HCT116 (cell line): ENCODE measurements around the gene TMEM141. TPM values are rescaled to one million over a fixed set of nuclear protein-coding genes. Genes with fewer than 3 reads are reported as not detected.
"Not testable (repeated sequence)": the region's sequence is repeated elsewhere in the genome, so short reads cannot be mapped to it uniquely, and the experiment has no call there.

Experiments used
- ATAC-seq: fragments of 200-7000 bp; cut with Tn5 transposase; 2 replicates; pipeline ENCODE4 v1.9.1; 2020; ENCODE audit warnings: mild to moderate bottlenecking, moderate library complexity
- BruUV-seq: library from RNA; stranded (reverse); fragments of 400-500 nt; replicated peaks from 2 replicates; lab custom pipeline; 2021; lab: Mats Ljungman, UMichigan
- CTCF ChIA-PET: fragments of 300-600 bp; sonication (Branson Sonifier 250); formaldehyde crosslinking; loops from one replicate; lab custom pipeline; 2021; ENCODE audit warnings: antibody characterized with exemption; lab: Charles Lee
- POLR2A ChIA-PET: fragments of 300-600, 350-600 bp; sonication (Branson Sonifier 250); formaldehyde crosslinking; loops from one replicate; lab custom pipeline; 2021; ENCODE audit warnings: antibody characterized with exemption; lab: Charles Lee
- RAD21 ChIA-PET, 2 experiments: fragments of 300-600 bp; sonication (Branson Sonifier 250); formaldehyde crosslinking; loops; one replicate each; lab custom pipeline; 2023; ENCODE audit warnings: low total read pairs in 2 of 2; ENCODE audit not compliant: uncharacterized antibody in 2 of 2, unreplicated experiment in 2 of 2, low non-redundant PET in 1 of 2; lab: Charles Lee
- DNase-seq: peaks from one replicate; pipeline ENCODE4 v3.0.0-alpha.2; 2010; ENCODE audit warnings: low read depth, low spot score
- H2AFZ ChIP-seq: fragments of 200-600 bp; shearing (Covaris generic), sonication (generic); 2 replicates; pipeline ENCODE4 v1.6.1; 2017; ENCODE audit warnings: low read depth, mixed run types, mixed read lengths, antibody characterized with exemption, low read length; ENCODE audit not compliant: poor library complexity, severe bottlenecking
- H3K27ac ChIP-seq: 2 replicates; pipeline ENCODE4 v1.5.1; 2012; ENCODE audit warnings: low read depth, low read length
- H3K27me3 ChIP-seq: fragments of 200-600 bp; sonication (generic); 2 replicates; pipeline ENCODE4 v1.6.1; 2016; ENCODE audit warnings: mixed run types, low read length, mixed read lengths; ENCODE audit not compliant: insufficient read depth
- H3K36me3 ChIP-seq, 2 experiments: fragments of 200-500 bp in 1 of 2; fragments of 200-600 bp in 1 of 2; sonication (Bioruptor generic) in 1 of 2; sonication (generic) in 1 of 2; 2 replicates each; pipeline versions ENCODE4 v1.5.1 to v1.6.1; 2014 to 2016; ENCODE audit warnings: low read length in 2 of 2, inconsistent platforms in 1 of 2, mixed read lengths in 1 of 2, mixed run types in 1 of 2; ENCODE audit not compliant: insufficient read depth in 2 of 2, control insufficient read depth in 1 of 2
- H3K4me1 ChIP-seq, 2 experiments: fragments of 200-600 bp in 1 of 2; sonication (generic) in 1 of 2; 2 replicates each; pipeline versions ENCODE4 v1.5.1 to v1.6.1; 2012 to 2017; ENCODE audit warnings: low read length in 2 of 2, inconsistent platforms in 1 of 2, mild to moderate bottlenecking in 1 of 2, mixed read lengths in 1 of 2, mixed run types in 1 of 2, moderate library complexity in 1 of 2; ENCODE audit not compliant: insufficient read depth in 2 of 2, control insufficient read depth in 1 of 2
- H3K4me2 ChIP-seq: fragments of 200-600 bp; sonication (generic); 2 replicates; pipeline ENCODE4 v1.6.1; 2017; ENCODE audit warnings: mixed run types, low read length, mixed read lengths
- H3K4me3 ChIP-seq, 2 experiments: fragments of 200-600 bp in 1 of 2; sonication (generic) in 1 of 2; replicated peaks in 1 of 2; 2 replicates each; pipeline ENCODE4 v1.5.1; 2011 to 2016; ENCODE audit warnings: low read length in 2 of 2, control low read depth in 1 of 2, low read depth in 1 of 2, mild to moderate bottlenecking in 1 of 2, mixed read lengths in 1 of 2, mixed run types in 1 of 2
- H3K79me2 ChIP-seq: fragments of 200-600 bp; sonication (generic); 2 replicates; pipeline ENCODE4 v1.6.1; 2017; ENCODE audit warnings: mild to moderate bottlenecking, mixed run types, low read length, moderate library complexity, mixed read lengths; ENCODE audit not compliant: insufficient read depth
- H3K9ac ChIP-seq: fragments of 200-600 bp; sonication (generic); 2 replicates; pipeline ENCODE4 v1.6.1; 2016; ENCODE audit warnings: low read length, mixed read lengths
- H3K9me2 ChIP-seq: fragments of 200-600 bp; sonication (generic), shearing (Covaris generic); 2 replicates; pipeline ENCODE4 v1.6.1; 2017; ENCODE audit warnings: mixed run types, mild to moderate bottlenecking, moderate library complexity; ENCODE audit not compliant: insufficient read depth
- H3K9me3 ChIP-seq, 2 experiments: fragments of 200-500 bp in 1 of 2; fragments of 200-600 bp in 1 of 2; sonication (Bioruptor generic) in 1 of 2; sonication (generic) in 1 of 2; 2 replicates each; pipeline ENCODE4 v1.6.1; 2014 to 2017; ENCODE audit warnings: low read length in 2 of 2, mixed read lengths in 2 of 2, inconsistent platforms in 1 of 2, low read depth in 1 of 2, mild to moderate bottlenecking in 1 of 2, mixed run types in 1 of 2, moderate library complexity in 1 of 2; ENCODE audit not compliant: control insufficient read depth in 1 of 2, insufficient read depth in 1 of 2
- H4K20me1 ChIP-seq: fragments of 200-600 bp; sonication (generic), shearing (Covaris generic); 2 replicates; pipeline ENCODE4 v1.6.1; 2017; ENCODE audit warnings: mixed run types, mild to moderate bottlenecking, moderate library complexity; ENCODE audit not compliant: insufficient read depth
- TCF7L2 ChIP-seq: IDR thresholded peaks from 2 replicates; pipeline ENCODE4 v1.7.0; 2011; ENCODE audit warnings: borderline replicate concordance, inconsistent platforms; ENCODE audit not compliant: insufficient read depth, insufficient read length; ENCODE audit errors: extremely low read depth
- ZFX ChIP-seq: fragments of 450-650 bp; IDR thresholded peaks from 2 replicates; pipeline ENCODE4 v1.6.1; 2017
- intact Hi-C: fragments of 100-400 bp; cut with micrococcal nuclease; formaldehyde crosslinking; loops from 2 replicates; pipeline ENCODE4 v1.10.0; 2022
- microRNA-seq: library from miRNA; unstranded; fragments of <30 nt; microRNA quantifications from one replicate; pipeline ENCODE4, GENCODE V29; 2016; ENCODE audit warnings: borderline number of aligned reads
- total RNA-seq: library from RNA; stranded (reverse); gene quantifications from one replicate; pipeline ENCODE4 v1.2.1, GENCODE V29; 2021; ENCODE audit not compliant: unreplicated experiment
- TF ChIP-seq, protein P1 (sequence below), 3 experiments: fragments of 200-600 bp in 1 of 3; sonication (generic) in 1 of 3; IDR thresholded peaks in 2 of 3; conservative IDR thresholded peaks in 1 of 3; 2 replicates each; pipeline ENCODE4 v1.5.1; 2012 to 2017; ENCODE audit warnings: low read depth in 2 of 3, low read length in 2 of 3, antibody characterized with exemption in 1 of 3, borderline replicate concordance in 1 of 3, control low read depth in 1 of 3, mild to moderate bottlenecking in 1 of 3, mixed read lengths in 1 of 3, mixed run types in 1 of 3, moderate library complexity in 1 of 3; ENCODE audit not compliant: insufficient read depth in 1 of 3

The TMEM141 gene
- total RNA-seq, 1 experiment from 2014 or later: 73.6 TPM

DNA sequence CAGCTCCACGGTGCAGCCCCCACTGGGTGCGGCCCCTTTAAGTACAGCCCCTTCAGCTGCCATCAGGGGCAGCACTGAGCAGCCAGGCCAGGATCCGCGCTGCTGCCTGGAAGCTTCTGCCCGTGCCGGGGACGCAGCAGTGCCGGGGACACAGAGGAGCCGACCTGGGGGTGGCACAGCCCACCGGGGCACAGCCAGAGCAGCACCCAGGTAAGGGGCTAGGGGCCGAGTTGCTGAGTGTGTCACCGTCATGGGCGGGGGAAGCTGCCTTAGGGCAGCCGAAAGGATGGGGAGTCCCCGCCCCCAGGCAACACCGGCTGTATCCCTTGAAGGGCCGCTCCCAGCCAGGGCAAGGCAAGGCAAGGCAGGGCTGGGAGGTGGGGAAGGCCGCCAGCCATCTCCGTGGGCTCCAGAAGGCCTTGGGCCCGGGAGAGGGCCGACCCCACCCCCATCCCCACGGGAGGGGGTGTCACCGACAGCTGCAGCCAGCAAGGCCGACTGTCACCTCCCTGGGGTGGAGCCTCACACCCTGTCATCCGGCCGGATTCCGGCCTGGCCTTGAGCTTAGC, 51.3 kb downstream of the TMEM141 start, which contains the start of gene AJM1:
Gene AJM1 (plus strand): TSS at position 99 of the 569 bp plus-strand sequence. CDS start 1,937 bp downstream, outside the sequence.
- ChIA-PET CTCF (interaction anchor here (0.7 to 1.7 kb wide), 21 partner anchors 11 to 244 kb away, joined by 3 to 12 read pairs (median 3); partner anchors contain the start of genes FUT7, MAN1B1, NPDC1 and PAXX), POLR2A (interaction anchor here (0.6 to 0.9 kb wide), 2 partner anchors 19 to 55 kb away, joined by 3 to 5 read pairs; no protein-coding TSS in a partner anchor)
- H3K4me3 ChIP-seq: peak within 1 kb of the TSS; percentile 42 to 57
- ATAC-seq: peak; percentile 77
- intact Hi-C loops: loop anchor here (5.0 to 10.0 kb wide), 2 partner anchors 102 to 195 kb away; partner anchors contain the start of genes C8G and FBXW5
- RAD21 ChIA-PET, H2AFZ ChIP-seq, H3K9me2 ChIP-seq, H3K79me2 ChIP-seq, H3K36me3 ChIP-seq, DNase-seq, H4K20me1 ChIP-seq, H3K27me3 ChIP-seq, H3K9me3 ChIP-seq, BruUV-seq: not testable (repeated sequence)
- peak within 1 kb of the TSS; percentile 45 for H3K9ac ChIP-seq
- H3K27ac ChIP-seq: peak within 1 kb of the TSS; percentile 70
- TF ChIP-seq, protein P1, sequence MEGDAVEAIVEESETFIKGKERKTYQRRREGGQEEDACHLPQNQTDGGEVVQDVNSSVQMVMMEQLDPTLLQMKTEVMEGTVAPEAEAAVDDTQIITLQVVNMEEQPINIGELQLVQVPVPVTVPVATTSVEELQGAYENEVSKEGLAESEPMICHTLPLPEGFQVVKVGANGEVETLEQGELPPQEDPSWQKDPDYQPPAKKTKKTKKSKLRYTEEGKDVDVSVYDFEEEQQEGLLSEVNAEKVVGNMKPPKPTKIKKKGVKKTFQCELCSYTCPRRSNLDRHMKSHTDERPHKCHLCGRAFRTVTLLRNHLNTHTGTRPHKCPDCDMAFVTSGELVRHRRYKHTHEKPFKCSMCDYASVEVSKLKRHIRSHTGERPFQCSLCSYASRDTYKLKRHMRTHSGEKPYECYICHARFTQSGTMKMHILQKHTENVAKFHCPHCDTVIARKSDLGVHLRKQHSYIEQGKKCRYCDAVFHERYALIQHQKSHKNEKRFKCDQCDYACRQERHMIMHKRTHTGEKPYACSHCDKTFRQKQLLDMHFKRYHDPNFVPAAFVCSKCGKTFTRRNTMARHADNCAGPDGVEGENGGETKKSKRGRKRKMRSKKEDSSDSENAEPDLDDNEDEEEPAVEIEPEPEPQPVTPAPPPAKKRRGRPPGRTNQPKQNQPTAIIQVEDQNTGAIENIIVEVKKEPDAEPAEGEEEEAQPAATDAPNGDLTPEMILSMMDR (IDR thresholded peaks at IDR 0.05 in 2 of 3, conservative IDR thresholded peaks at IDR 0.05 in 1 of 3; ENCODE audit: borderline replicate concordance in 1 of 3, insufficient read depth in 1 of 3, low read depth in 2 of 3, low read length in 2 of 3): peak in 2 of 3 experiments; percentile 75 to 91; a peak in 4 of 6 replicates
- TF ChIP-seq ZFX (peak; percentile 9; the same call in 1 of the 2 replicates), TCF7L2 (peak; percentile 63)
- H3K4me1 ChIP-seq: peaks cover 29 to 43% of the 10 kb centered on the region in 2 experiments
- peak within 1 kb of the TSS; percentile 85 for H3K4me2 ChIP-seq

Small RNAs within 50 kb of the gene (microRNA-seq; reads per million reads assigned to microRNA genes)
- gene MIR4292: not detected
- gene MIR6722: not detected

Other genes with a start within 250 kb of the TMEM141 start
- 36.2 TPM for gene NOTCH1, start 245.3 kb upstream of the TMEM141 start, total RNA-seq
- gene EGFL7, start 128.4 kb upstream of the TMEM141 start, total RNA-seq: 82.0 TPM
- 86.0 TPM for gene AGPAT2, start 103.9 kb upstream of the TMEM141 start, total RNA-seq
- gene DIPK1B, start 78.8 kb upstream of the TMEM141 start, total RNA-seq: 15.6 TPM
- gene LCN10, start 48.4 kb upstream of the TMEM141 start, total RNA-seq: not detected
- not detected for gene LCN6, start 42.8 kb upstream of the TMEM141 start, total RNA-seq
- not detected for gene LCN8, start 33.1 kb upstream of the TMEM141 start, total RNA-seq
- 0.76 TPM for gene LCN15, start 26.8 kb upstream of the TMEM141 start, total RNA-seq
- 2.8 TPM for gene CCDC183, start 5.0 kb downstream of the TMEM141 start, total RNA-seq
- gene RABL6, start 16.6 kb downstream of the TMEM141 start, total RNA-seq: 98.6 TPM
- gene AJM1, start 51.1 kb downstream of the TMEM141 start, total RNA-seq: 7.1 TPM
- gene PHPT1, start 58.1 kb downstream of the TMEM141 start, total RNA-seq: 148 TPM
- gene MAMDC4, start 61.0 kb downstream of the TMEM141 start, total RNA-seq: 17.3 TPM
- gene EDF1, start 75.0 kb downstream of the TMEM141 start, total RNA-seq: 311 TPM
- gene TRAF2, start 95.2 kb downstream of the TMEM141 start, total RNA-seq: 28.4 TPM
- gene FBXW5, start 153.4 kb downstream of the TMEM141 start, total RNA-seq: 88.0 TPM
- 2.1 TPM for gene C8G, start 153.9 kb downstream of the TMEM141 start, total RNA-seq
- 4.2 TPM for gene LCN12, start 160.9 kb downstream of the TMEM141 start, total RNA-seq
- gene PTGDS, start 186.2 kb downstream of the TMEM141 start, total RNA-seq: 3.1 TPM
- 0.44 TPM for gene LCNL1, start 191.6 kb downstream of the TMEM141 start, total RNA-seq
- gene PAXX, start 201.1 kb downstream of the TMEM141 start, total RNA-seq: 89.0 TPM
- 8.4 TPM for gene CLIC3, start 205.2 kb downstream of the TMEM141 start, total RNA-seq
- gene ABCA2, start 236.9 kb downstream of the TMEM141 start, total RNA-seq: 114 TPM
- not detected for gene FUT7, start 240.7 kb downstream of the TMEM141 start, total RNA-seq